A673 (cell line): ENCODE data around the gene PRR9.

Experiments used
- CTCF ChIP-seq: fragments of 300-800, 200-600 bp; sonication (generic); conservative IDR thresholded peaks from 2 replicates; pipeline ENCODE4 v1.5.1; 2017; ENCODE audit warnings: low read depth, mild to moderate bottlenecking, antibody characterized with exemption, low read length, moderate library complexity, mixed read lengths
- EZH2 ChIP-seq: fragments of 200-600 bp; sonication (generic); IDR thresholded peaks from 2 replicates; pipeline ENCODE4 v1.6.1; 2017; ENCODE audit warnings: borderline replicate concordance, low read depth, mild to moderate bottlenecking, mixed read lengths, antibody characterized with exemption, low read length; ENCODE audit not compliant: poor library complexity, severe bottlenecking

GRCh38 chr1:153250166-153250565 is 32.8 kb downstream of the PRR9 start:
- no peak for TF ChIP-seq CTCF
- no peak for TF ChIP-seq EZH2
